HepG2 (cell line): Measurements from ENCODE around the gene FECH. TPM values are rescaled to one million over a fixed set of nuclear protein-coding genes. Genes with fewer than 3 reads are reported as not detected.

Experiments used
- GPN1 ChIP-seq: sonication (generic); formaldehyde crosslinking; IDR thresholded peaks from 2 replicates; pipeline ENCODE4 v1.5.1; 2020; ENCODE audit warnings: missing genetic modification reagents, borderline replicate concordance
- HNF1B ChIP-seq: sonication (generic); formaldehyde crosslinking; IDR thresholded peaks from 2 replicates; pipeline ENCODE4 v1.5.1; 2020; ENCODE audit warnings: mild to moderate bottlenecking, moderate library complexity, missing genetic modification reagents
- MEF2D ChIP-seq: sonication (generic); formaldehyde crosslinking; IDR thresholded peaks from 2 replicates; pipeline ENCODE4 v1.5.1; 2020; ENCODE audit warnings: mild to moderate bottlenecking, missing genetic modification reagents
- NR2F1 ChIP-seq, 2 experiments: fragments of 450-650 bp in 1 of 2; formaldehyde crosslinking in 1 of 2; IDR thresholded peaks; 2 replicates each; pipeline versions ENCODE4 v1.5.0 to v1.6.1; 2016 to 2020; ENCODE audit warnings: mild to moderate bottlenecking in 1 of 2, missing compliant biosample characterization in 1 of 2, missing genetic modification reagents in 1 of 2, moderate library complexity in 1 of 2
- PAWR ChIP-seq: sonication (generic); formaldehyde crosslinking; IDR thresholded peaks from 2 replicates; pipeline ENCODE4 v1.4.0; 2020; ENCODE audit warnings: missing genetic modification reagents, mild to moderate bottlenecking, borderline replicate concordance
- PHF5A ChIP-seq: IDR thresholded peaks from one replicate; pipeline ENCODE4 v1.6.1; 2018; ENCODE audit warnings: low read depth, missing genetic modification reagents; ENCODE audit not compliant: unreplicated experiment
- RAD51 ChIP-seq: fragments of 450-650 bp; IDR thresholded peaks from 2 replicates; pipeline ENCODE4 v1.6.1; 2016; ENCODE audit warnings: borderline replicate concordance
- REST ChIP-seq, 2 experiments: IDR thresholded peaks; 2 replicates each; pipeline ENCODE4 v1.6.1; 2011 to 2012; ENCODE audit warnings: low read length in 2 of 2, borderline replicate concordance in 1 of 2, low read depth in 1 of 2, mild to moderate bottlenecking in 1 of 2, moderate library complexity in 1 of 2
- SRSF4 ChIP-seq: fragments of 200-400 bp; formaldehyde crosslinking; IDR thresholded peaks from one replicate; pipeline ENCODE4 v1.6.1; 2018; ENCODE audit warnings: mild to moderate bottlenecking, low read depth, low read length, moderate library complexity; ENCODE audit not compliant: poor library complexity, severe bottlenecking
- SRY ChIP-seq: sonication (generic); formaldehyde crosslinking; IDR thresholded peaks from 2 replicates; pipeline ENCODE4 v1.8.0; 2022; ENCODE audit warnings: mild to moderate bottlenecking, missing genetic modification reagents
- TIGD3 ChIP-seq: sonication (generic); formaldehyde crosslinking; IDR thresholded peaks from 2 replicates; pipeline ENCODE4 v1.5.1; 2020; ENCODE audit warnings: mild to moderate bottlenecking, missing genetic modification reagents, borderline replicate concordance
- ZBTB8A ChIP-seq: sonication (generic); formaldehyde crosslinking; IDR thresholded peaks from 2 replicates; pipeline ENCODE4 v1.4.0; 2020; ENCODE audit warnings: mild to moderate bottlenecking, low read depth, missing genetic modification reagents, borderline replicate concordance
- ZNF232 ChIP-seq: sonication (generic); formaldehyde crosslinking; IDR thresholded peaks from 2 replicates; pipeline ENCODE4 v1.4.0; 2020; ENCODE audit warnings: missing genetic modification reagents, borderline replicate concordance
- ZNF460 ChIP-seq: sonication (generic); formaldehyde crosslinking; IDR thresholded peaks from 2 replicates; pipeline ENCODE4 v1.5.1; 2020; ENCODE audit warnings: missing genetic modification reagents, mild to moderate bottlenecking, borderline replicate concordance
- ZNF580 ChIP-seq: IDR thresholded peaks from 2 replicates; pipeline ENCODE4 v1.6.1; 2016; ENCODE audit warnings: low read depth, borderline replicate concordance
- ZNF784 ChIP-seq: sonication (generic); formaldehyde crosslinking; IDR thresholded peaks from 2 replicates; pipeline ENCODE4 v1.5.1; 2020; ENCODE audit warnings: missing genetic modification reagents, mild to moderate bottlenecking, borderline replicate concordance
- ZSCAN29 ChIP-seq: sonication (generic); formaldehyde crosslinking; conservative IDR thresholded peaks from 2 replicates; pipeline ENCODE4 v1.4.0; 2020; ENCODE audit warnings: mild to moderate bottlenecking, missing genetic modification reagents
- polyA plus RNA-seq, 8 experiments: library from polyadenylated mRNA; depleted of rRNA in 3 of 8; stranded (reverse) in 7 of 8; unstranded in 1 of 8; fragments of >200 nt; fragmentation: Illumina TruSeq in 4 of 8; extraction: Trizol in 4 of 8; gene quantifications; 2 replicates each; pipeline versions ENCODE4 v1.2.1 to v1.2.3, GENCODE V29; 2011 to 2016; ENCODE audit warnings: low read depth in 4 of 8, missing spikeins in 1 of 8, mixed read lengths in 1 of 8; ENCODE audit not compliant: insufficient read depth in 1 of 8
- total RNA-seq, 5 experiments: library from RNA; depleted of rRNA; stranded (reverse); fragments of >200 nt; fragmentation: Illumina TruSeq; extraction: Trizol; gene quantifications; 2 replicates each; pipeline ENCODE4 v1.2.3, GENCODE V29; 2016; ENCODE audit warnings: low read depth in 1 of 5
- TF ChIP-seq, protein P1 (sequence below): sonication (generic); formaldehyde crosslinking; IDR thresholded peaks from 2 replicates; pipeline ENCODE4 v1.8.0; 2022; ENCODE audit warnings: missing genetic modification reagents, mild to moderate bottlenecking, inconsistent platforms, borderline replicate concordance

FECH gene
- total and polyA plus RNA-seq, 2 of the 13 experiments (the other 11 are each of a cell fraction or from before 2014, with no cell fraction given) = 14.7 to 21.9 TPM

DNA sequence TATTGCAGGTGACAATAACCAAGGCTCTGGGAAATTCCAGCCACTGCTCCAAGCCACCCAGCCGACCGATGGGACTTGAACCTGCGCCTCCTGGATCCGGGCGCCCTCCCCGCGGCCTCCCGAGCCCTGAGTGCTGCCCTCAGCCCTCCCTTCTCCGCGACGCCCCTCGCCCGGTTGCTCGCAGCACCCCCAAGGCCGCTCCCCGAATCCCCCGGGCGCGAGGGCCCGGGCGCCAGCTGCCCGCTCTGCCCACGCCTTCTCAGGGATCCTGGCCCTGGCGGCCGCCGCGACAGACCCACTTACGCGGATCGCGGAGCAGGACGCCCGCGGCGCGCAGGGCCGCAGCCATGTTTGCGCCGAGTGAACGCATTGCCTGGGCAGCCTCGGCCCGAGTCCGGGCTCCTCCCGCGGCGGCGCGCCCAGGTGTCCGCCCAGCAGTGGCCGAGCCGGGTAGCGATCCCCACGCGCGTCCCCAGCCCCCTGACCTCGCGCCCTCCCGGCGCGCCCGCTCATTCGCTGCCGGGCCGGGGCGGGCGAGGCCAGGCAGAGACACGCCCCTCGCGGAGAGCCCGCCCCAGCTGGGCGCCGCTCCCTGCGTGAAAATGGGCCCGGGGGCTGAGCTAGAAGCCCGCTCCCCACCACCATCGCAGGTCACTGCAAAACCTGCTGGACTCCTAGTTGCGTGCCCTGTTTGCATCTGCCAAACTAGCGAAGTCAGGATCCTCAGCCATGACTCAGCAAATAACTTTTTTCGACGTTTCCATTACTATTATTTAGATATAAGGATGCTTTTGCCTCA lies at the start of gene FECH (continued):
- TF ChIP-seq TIGD3 (CRISPR knock-in tag) = no peak
- TF ChIP-seq ZNF784 = peak; percentile 66; the same call in 1 of the 2 replicates
- TF ChIP-seq, protein P1, sequence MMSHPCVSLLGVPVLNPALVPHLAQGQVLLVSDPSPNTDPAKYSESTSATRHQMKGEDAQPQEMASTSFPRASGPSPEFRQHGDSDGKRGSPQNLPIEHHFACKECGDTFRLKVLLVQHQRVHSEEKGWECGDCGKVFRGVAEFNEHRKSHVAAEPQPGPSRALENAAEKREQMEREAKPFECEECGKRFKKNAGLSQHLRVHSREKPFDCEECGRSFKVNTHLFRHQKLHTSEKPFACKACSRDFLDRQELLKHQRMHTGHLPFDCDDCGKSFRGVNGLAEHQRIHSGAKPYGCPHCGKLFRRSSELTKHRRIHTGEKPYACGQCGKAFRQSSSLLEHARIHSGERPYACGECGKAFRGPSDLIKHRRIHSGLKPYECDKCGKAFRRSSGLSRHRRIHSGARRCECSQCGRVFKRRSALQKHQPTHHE = no peak
- TF ChIP-seq RAD51 = no peak
- TF ChIP-seq SRY (CRISPR knock-in tag) = peak; percentile 58; the same call in 1 of the 2 replicates
- TF ChIP-seq ZBTB8A (CRISPR knock-in tag) = no peak
- TF ChIP-seq NR2F1 (CRISPR knock-in tag; IDR thresholded peaks at IDR 0.05) = peak in 1 of 2 experiments; percentile 72; a peak in 2 of 4 replicates
- no peak for TF ChIP-seq HNF1B
- no peak for TF ChIP-seq SRSF4
- 0 out of 2 replicates have a peak, but pooled peaks have one; percentile 30 for TF ChIP-seq ZSCAN29 (CRISPR knock-in tag)
- TF ChIP-seq PHF5A = no peak
- TF ChIP-seq ZNF580 (CRISPR knock-in tag) = no peak
- no peak for TF ChIP-seq PAWR (CRISPR knock-in tag)
- no peak for TF ChIP-seq ZNF460 (CRISPR knock-in tag)
- no peak for TF ChIP-seq ZNF232
- TF ChIP-seq GPN1 (CRISPR knock-in tag) = no peak
- TF ChIP-seq MEF2D (CRISPR knock-in tag) = no peak
- TF ChIP-seq REST (IDR thresholded peaks at IDR 0.05; ENCODE audit: borderline replicate concordance in 1 of 2, low read depth in 1 of 2, low read length in 2 of 2) = 0 out of 4 replicates have a peak, but pooled peaks of 1 of the 2 experiments have one; percentile 9
